ENCODE measurements around the gene PER1. TPM values are rescaled to one million over a fixed set of nuclear protein-coding genes. Genes with fewer than 3 reads are reported as not detected.

PER1 gene
- total RNA-seq, 2 donors from 2014 or later = 1,926 to 2,038 TPM

DNA sequence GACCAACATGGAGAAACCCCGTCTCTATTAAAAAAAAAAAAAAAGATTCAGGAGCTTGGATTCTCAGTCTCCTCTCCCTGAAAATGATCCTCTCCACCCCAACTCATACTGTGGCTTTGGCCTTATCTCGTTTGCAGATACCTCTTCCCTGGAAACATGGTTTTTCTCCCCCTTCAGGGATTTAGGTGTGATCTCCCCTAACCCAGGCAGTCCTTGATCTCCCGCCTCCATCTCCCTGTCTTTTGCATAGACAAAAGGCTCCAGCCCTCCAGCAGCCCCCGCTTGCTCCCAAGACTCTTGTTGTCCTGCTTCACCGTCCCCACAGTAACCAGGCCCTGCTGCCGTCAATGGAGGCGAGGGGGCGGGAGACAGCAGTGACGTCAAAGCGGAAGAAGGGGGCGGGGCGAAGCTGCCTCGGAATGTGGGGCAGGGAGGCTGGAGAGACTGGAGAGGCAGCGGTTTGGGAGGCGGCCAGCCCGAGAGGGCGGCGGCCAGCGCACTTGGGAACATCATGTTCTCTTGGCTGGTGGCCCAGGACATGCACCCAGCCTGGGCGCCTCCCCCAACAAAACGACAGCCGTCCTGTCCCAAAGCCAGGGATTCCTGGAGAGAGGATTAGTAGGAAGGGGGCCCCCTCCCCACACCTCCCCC lies 1.9 kb upstream of the PER1 start:
- H3K4me3 Mint-ChIP-seq = no peak overlapping the region
- peaks cover 57% of the 10 kb centered on the region for H3K4me1 Mint-ChIP-seq
- H3K9me3 ChIP-seq (ENCODE audit: control insufficient read depth, low read length, poor library complexity, severe bottlenecking) = no peaks in the 10 kb centered on the region
- ATAC-seq = peak; percentile 25
- H3K27ac Mint-ChIP-seq = no peak overlapping the region
- H3K27me3 Mint-ChIP-seq = no peaks in the 10 kb centered on the region
- peak; percentile 86 to 95 (median 93) for DNase-seq
- peaks cover 17% of the 10 kb centered on the region for H3K36me3 Mint-ChIP-seq (ENCODE audit: low read depth)

DNA sequence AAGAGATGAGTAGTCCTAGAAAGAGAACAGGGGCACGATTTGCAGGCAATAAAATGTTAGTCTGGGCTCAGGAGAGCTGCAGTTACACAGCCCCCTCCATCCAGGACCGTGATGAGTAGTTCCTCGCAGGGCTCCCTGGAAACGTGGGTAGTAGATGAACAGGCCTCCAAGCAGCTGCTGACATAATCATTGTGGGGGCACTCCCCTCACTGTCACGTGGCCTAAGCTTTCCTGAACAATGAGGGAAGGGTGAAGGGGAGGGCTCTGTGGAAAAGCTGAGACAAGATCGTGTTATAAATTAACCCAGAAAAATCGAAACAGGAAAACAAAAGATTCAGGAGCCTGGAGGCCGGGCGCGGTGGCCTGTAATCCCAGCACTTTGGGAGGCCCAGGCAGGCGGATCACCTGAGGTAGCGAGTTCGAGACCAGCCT lies 1.3 kb upstream of the PER1 start:
- ATAC-seq (no peak), DNase-seq (peak in 1 of 3 donors; percentile 14)
- Mint-ChIP-seq H3K27ac (no peak overlapping the region), H3K36me3 (ENCODE audit: low read depth) (peaks cover 17% of the 10 kb centered on the region), H3K27me3 (no peaks in the 10 kb centered on the region), H3K4me3 (no peak overlapping the region), H3K4me1 (peaks cover 54% of the 10 kb centered on the region)
- H3K9me3 ChIP-seq (ENCODE audit: control insufficient read depth, low read length, poor library complexity, severe bottlenecking) = no peaks in the 10 kb centered on the region

DNA sequence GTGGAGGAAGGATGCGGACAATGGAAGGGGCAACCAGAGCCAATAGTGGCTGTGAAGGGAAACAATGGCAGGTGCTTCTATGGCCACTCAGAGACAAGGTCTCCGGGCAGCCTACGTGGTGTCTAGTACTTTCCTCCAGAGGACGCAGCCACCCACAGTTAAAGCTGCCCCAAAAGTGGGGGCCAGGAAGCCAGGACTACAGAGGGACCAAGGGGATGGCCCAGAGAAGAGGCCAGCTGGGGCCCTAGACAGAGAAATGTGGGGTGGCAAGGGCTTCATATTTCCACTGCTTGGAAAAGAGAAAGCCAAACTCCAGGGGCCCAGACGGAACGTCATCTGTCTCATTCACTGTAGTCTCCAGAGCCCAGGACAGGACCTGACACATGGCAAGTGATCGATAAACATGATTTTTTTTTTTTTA lies 837 bp upstream of the PER1 start:
- H3K4me3 Mint-ChIP-seq = no peak overlapping the region
- ATAC-seq = no peak
- H3K27me3 Mint-ChIP-seq = no peaks in the 10 kb centered on the region
- no peak overlapping the region for H3K27ac Mint-ChIP-seq
- DNase-seq = no peak
- H3K9me3 ChIP-seq (ENCODE audit: control insufficient read depth, low read length, poor library complexity, severe bottlenecking) = no peaks in the 10 kb centered on the region
- peaks cover 56% of the 10 kb centered on the region for H3K4me1 Mint-ChIP-seq
- peaks cover 22% of the 10 kb centered on the region for H3K36me3 Mint-ChIP-seq (ENCODE audit: low read depth)

DNA sequence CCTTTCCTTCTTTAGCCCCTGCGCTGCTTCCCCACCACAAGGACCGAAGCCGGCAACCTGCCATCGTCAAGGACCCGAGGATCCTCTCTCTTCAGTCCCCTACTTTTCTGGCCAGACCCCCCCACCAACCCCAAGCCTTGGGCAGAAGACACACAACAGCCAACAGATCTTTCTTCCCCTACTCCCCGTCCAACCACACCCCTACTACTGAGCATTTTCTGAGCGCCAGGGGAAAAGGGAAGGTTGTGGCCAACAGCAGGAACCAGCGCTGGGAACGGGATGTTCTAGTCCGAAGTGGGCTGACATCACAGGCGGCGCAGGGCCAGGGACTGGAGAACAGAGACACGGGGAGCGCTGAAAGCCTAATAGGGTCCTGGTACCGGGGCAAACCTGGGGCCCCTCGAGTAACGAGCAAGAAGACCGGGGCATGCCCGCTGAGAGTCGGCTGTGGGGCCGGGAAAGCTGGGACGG lies 528 bp downstream of the PER1 start:
- DNase-seq (peak in 1 of 3 donors; percentile 34), ATAC-seq (no peak)
- H3K36me3 Mint-ChIP-seq (ENCODE audit: low read depth) = peaks cover 26% of the 10 kb centered on the region
- H3K27ac Mint-ChIP-seq = no peak overlapping the region
- peaks cover 67% of the 10 kb centered on the region for H3K4me1 Mint-ChIP-seq
- no peak overlapping the region for H3K4me3 Mint-ChIP-seq
- no peaks in the 10 kb centered on the region for H3K27me3 Mint-ChIP-seq
- no peaks in the 10 kb centered on the region for H3K9me3 ChIP-seq (ENCODE audit: control insufficient read depth, low read length, poor library complexity, severe bottlenecking)

DNA sequence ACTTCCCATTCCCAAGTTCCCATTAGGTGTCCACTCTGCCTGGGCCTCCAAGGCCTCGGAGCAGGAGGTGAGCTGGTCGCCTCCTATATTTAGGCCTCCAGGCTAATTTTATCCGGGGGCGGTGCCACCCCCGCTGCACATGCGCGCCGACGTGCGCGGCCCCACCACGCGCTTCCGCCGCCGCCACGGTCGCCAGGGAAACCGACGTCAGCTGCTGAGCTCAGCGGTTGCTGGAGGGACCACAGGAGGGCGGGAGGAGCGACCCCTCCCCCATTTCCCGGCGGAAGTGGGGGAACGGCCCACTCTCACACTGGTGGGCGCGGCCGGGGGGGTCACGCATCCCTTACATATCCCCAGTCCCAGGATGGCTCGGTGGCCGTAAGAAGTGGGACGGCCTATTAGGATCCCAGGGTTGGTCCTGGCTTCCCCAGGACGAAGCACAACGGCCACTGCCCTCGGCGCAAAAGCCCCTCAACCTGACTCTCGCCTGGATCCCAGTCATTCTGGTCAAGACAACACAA lies 1.0 kb downstream of the PER1 start:
- Mint-ChIP-seq H3K36me3 (ENCODE audit: low read depth) (peaks cover 30% of the 10 kb centered on the region), H3K4me1 (peaks cover 70% of the 10 kb centered on the region), H3K4me3 (no peak overlapping the region), H3K27ac (no peak overlapping the region), H3K27me3 (no peaks in the 10 kb centered on the region)
- no peaks in the 10 kb centered on the region for H3K9me3 ChIP-seq (ENCODE audit: control insufficient read depth, low read length, poor library complexity, severe bottlenecking)
- peak; percentile 54 for ATAC-seq
- DNase-seq = peak; percentile 87 to 92 (median 89)

DNA sequence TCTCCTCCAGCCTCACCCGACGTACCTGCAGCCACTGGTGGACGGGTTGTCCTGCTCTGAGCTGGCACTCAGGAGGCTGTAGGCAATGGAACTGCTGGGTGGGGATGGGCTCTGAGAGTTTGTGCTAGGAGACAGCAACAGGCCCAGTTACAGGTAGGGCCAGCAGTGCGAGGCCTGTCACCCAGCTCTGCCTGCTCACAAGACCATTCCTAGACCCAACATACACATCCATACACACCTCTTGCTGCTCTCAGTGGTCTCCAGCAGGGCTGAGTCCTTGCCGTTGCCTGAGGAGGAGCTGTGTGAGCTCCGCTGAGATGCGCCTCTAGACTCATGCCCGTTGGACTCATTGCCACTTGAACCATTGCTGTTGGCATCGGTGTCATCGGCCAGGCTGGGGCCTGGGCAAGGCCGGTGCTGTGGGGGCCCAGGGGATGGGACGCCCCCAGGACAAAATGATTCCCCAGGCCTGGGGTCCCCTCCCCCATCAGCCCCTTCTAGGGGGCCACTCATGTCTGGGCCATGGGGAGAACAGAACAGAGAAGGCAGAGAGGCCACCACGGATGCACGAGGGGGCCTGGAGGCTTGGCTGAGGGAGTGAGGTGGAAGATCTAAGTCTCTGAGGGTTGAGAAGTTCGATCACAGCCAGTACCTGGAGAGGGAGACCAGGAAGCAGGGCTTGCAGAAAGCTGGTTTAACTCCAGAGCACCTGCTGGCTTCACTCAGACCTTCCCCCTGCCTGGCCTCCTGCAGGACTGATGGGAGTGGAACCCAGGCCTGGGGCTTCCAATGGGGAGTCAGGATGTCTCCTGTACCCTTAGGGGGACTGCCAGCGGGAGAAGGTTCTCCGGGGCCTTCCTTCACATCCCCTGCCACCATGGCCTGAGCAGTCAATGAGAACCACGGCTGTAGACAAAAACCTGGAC lies 1.7 kb downstream of the PER1 start:
- Mint-ChIP-seq H3K27me3 (no peaks in the 10 kb centered on the region), H3K4me3 (no peak overlapping the region), H3K36me3 (ENCODE audit: low read depth) (peaks cover 31% of the 10 kb centered on the region), H3K27ac (no peak overlapping the region), H3K4me1 (peaks cover 68% of the 10 kb centered on the region)
- DNase-seq = peak in 1 of 3 donors; percentile 23
- H3K9me3 ChIP-seq (ENCODE audit: control insufficient read depth, low read length, poor library complexity, severe bottlenecking) = no peaks in the 10 kb centered on the region
- ATAC-seq = no peak

DNA sequence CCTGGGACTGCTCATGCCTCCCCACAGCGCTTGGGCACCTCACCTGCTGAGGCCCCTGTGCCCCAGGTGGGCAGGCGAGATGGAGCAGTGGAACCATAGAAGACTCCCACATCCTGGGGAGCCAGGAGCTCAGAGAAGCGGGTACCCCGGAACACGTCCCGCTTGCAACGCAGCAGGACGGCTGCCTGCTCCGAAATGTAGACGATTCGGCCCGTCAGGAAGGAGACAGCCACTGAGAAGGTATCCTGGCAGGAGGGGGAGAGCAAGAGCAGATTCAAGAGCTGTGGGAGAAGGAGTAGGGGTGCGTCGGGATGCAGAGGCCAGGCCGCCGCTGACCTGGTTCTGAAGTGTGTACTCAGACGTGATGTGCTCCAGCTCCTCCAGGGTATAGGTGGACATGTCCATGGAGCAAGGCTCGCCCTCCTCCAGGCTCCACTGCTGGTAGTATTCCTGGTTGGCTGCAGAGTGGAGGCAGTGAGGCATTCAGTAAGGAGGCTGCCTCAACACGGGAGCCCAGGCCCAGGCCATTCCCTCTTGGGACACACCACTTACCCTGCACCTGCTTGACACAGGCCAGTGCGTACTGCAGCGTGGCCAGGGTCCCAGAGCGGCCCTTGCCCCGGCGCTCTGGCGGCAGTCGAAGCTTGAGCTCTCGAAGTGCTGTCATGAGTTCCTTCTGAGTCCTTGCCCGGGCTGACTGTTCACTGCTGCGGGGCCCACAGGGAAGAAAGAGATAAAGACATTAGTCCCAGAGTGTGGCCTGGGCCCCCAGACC lies 2.6 kb downstream of the PER1 start:
- H3K27ac Mint-ChIP-seq = no peak overlapping the region
- no peak for ATAC-seq
- peaks cover 29% of the 10 kb centered on the region for H3K36me3 Mint-ChIP-seq (ENCODE audit: low read depth)
- peaks cover 59% of the 10 kb centered on the region for H3K4me1 Mint-ChIP-seq
- DNase-seq = no peak
- H3K4me3 Mint-ChIP-seq = peak overlapping the region; percentile 31
- no peaks in the 10 kb centered on the region for H3K27me3 Mint-ChIP-seq
- no peaks in the 10 kb centered on the region for H3K9me3 ChIP-seq (ENCODE audit: control insufficient read depth, low read length, poor library complexity, severe bottlenecking)

DNA sequence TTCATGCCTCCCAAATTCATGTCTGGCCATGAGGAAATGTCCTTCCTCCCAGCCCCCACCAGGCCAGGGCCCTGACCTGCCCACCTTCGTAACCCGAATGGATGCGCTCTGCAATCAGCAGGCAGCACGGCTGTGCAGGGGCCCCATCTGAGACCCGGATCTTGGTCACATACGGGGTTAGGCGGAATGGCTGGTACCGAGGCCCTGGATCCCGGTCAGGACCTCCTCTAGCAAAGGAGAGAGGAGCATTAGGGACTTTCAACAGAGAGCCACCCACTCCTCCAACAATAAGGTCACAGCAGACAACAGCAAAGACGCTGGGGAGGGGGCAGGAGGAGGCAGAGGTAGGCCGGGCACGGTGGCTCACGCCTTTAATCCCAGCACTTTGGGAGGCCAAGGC lies 3.6 kb downstream of the PER1 start:
- Mint-ChIP-seq H3K4me1 (peaks cover 57% of the 10 kb centered on the region), H3K27ac (no peak overlapping the region), H3K36me3 (ENCODE audit: low read depth) (peaks cover 26% of the 10 kb centered on the region), H3K27me3 (no peaks in the 10 kb centered on the region), H3K4me3 (peak overlapping the region; percentile 68)
- no peak for ATAC-seq
- DNase-seq = no peak
- H3K9me3 ChIP-seq (ENCODE audit: control insufficient read depth, low read length, poor library complexity, severe bottlenecking) = no peaks in the 10 kb centered on the region

DNA sequence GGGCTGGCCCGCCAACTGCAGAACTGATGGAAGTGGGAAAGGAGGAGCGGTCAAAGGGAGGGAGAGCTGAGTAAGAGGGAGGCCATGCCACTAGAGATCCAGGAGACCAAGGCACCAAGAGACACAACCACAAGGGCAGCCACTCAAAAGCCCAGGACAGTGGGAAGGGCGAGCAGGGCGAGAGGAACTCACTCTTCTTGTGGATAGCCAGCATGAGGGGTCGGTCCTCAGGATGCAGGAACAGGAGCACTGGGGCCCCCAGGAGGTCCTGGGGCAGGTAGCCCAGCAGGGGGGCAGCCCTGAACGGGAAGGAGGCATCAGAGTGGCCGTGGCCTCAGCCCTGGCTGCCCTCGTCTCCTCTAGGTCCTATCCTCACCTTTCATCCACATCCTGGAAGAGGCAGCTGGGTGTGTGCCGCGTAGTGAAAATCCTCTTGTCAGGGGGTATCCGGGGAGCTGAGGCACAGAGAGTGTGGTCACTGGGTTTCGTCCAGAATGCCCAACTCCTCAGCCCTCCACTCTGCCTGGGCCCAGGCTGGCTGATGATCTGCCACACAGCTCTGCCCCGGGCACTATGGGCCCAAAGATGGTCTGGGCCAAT lies 4.3 kb downstream of the PER1 start:
- peak overlapping the region; percentile 78 for H3K4me3 Mint-ChIP-seq
- peaks cover 21% of the 10 kb centered on the region for H3K36me3 Mint-ChIP-seq (ENCODE audit: low read depth)
- DNase-seq (no peak), ATAC-seq (no peak)
- no peaks in the 10 kb centered on the region for H3K27me3 Mint-ChIP-seq
- peaks cover 50% of the 10 kb centered on the region for H3K4me1 Mint-ChIP-seq
- no peak overlapping the region for H3K27ac Mint-ChIP-seq
- H3K9me3 ChIP-seq (ENCODE audit: control insufficient read depth, low read length, poor library complexity, severe bottlenecking) = no peaks in the 10 kb centered on the region

DNA sequence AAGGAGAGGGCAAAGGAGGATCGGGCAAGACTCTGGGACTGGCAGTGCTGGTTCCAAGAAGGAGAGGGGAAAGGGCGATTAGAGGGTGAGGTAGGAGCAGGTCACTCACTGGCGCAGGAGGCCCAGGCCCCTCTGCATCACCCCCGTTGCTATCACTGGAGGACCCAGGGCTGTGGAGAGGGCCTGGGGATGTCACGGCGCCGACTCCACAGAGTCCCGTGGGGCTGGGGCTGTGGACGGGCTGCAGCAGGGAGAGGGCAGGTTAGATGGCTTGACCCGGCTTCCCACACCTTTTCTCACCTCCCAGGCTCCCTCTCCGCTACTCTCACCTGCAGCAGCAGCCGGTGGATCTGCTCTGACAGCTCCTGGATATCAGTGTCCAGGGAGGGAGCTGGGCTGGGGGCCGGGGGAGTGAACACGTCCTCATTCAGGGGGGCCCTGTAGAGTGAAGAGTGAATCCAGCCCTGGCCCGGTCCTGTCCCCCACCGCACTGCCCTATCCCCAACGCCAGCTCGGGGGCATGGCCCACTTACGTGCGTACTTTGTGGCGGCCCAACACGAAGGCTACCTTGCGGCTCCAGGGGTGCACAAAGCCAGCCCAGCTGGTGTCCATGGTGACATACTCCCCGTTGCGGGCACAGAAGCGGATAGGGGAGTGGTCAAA lies 4.9 kb downstream of the PER1 start:
- H3K4me3 Mint-ChIP-seq = peak overlapping the region; percentile 78
- no peak for ATAC-seq
- no peak for DNase-seq
- no peaks in the 10 kb centered on the region for H3K27me3 Mint-ChIP-seq
- peaks cover 21% of the 10 kb centered on the region for H3K36me3 Mint-ChIP-seq (ENCODE audit: low read depth)
- H3K4me1 Mint-ChIP-seq = peaks cover 44% of the 10 kb centered on the region
- no peaks in the 10 kb centered on the region for H3K9me3 ChIP-seq (ENCODE audit: control insufficient read depth, low read length, poor library complexity, severe bottlenecking)
- H3K27ac Mint-ChIP-seq = no peak overlapping the region

DNA sequence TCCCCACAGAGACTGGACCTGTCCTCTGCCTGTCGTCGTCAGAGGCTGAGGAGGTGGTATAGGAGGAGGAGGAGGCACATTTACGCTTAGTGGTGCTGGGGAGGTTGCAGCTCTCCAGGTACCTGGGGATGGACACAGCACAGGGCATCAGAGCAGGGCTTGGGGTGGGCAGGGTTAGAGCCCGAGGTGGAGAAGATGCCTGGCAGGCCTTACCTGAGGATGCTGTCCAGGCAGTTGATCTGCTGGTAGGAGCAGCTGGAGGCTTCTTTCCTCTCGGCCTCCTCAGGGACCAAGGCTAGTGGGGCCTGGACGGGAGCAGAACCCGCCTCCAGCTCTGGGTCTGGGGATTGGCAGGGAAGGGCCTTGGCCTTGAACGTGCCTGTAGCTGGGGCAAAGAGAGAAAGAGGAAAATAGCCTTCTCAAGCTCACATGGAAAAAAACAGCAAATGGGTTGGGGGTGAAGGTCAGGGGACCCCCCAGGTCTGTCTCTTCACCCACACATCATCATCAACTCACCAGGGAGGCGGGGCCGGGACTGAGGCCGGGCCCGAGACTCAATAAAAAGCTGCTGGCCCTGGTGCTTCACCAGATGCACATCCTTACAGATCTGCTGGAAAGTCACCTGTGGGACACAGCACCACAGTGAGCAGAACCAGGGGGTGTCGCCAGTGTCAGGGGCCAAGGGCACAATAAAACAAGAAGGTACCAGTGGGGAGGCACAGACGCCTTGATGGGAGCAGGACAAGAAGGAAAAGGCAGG lies 5.6 kb downstream of the PER1 start:
- Mint-ChIP-seq H3K4me3 (peak overlapping the region; percentile 78), H3K36me3 (ENCODE audit: low read depth) (peaks cover 18% of the 10 kb centered on the region), H3K4me1 (peaks cover 44% of the 10 kb centered on the region), H3K27me3 (no peaks in the 10 kb centered on the region), H3K27ac (no peak overlapping the region)
- ATAC-seq = no peak
- no peak for DNase-seq
- H3K9me3 ChIP-seq (ENCODE audit: control insufficient read depth, low read length, poor library complexity, severe bottlenecking) = no peaks in the 10 kb centered on the region
